ENCODE data around the gene MYOT. TPM values are rescaled to one million over a fixed set of nuclear protein-coding genes. Genes with fewer than 3 reads are reported as not detected.
"Not testable (repeated sequence)": the region's sequence is repeated elsewhere in the genome, so short reads cannot be mapped to it uniquely, and the experiment has no call there.

The MYOT gene
- total RNA-seq, 1 donor: not detected

- no peak overlapping the region for H3K4me3 ChIP-seq (ENCODE audit: low read depth, low read length)
- DNase-seq (ENCODE audit: low read depth): no peak
- TF ChIP-seq CTCF (IDR thresholded peaks at IDR 0.05; ENCODE audit: insufficient read depth, low read length): no peak
These were observed 5.4 kb upstream of the MYOT start for GRCh38 chr5:137862251-137862650.

DNA sequence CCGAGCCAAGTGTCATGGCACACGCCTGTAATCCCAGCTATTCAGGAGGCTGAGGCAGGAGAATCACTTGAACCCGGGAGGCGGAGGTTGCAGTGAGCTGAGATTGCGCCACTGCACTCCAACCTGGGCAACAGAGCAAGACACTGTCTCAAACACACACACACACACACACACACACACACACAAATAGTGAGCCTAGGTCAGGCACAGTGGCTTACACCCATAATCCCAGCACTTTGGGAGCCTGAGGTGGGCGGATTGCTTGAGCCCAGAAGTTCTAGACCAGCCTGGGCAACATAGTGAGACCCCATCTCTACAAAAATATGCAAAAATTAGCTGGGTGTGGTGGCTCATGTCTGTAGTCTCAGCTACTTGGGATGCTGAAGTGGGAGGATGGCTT, 4.0 kb upstream of the MYOT start:
- DNase-seq (ENCODE audit: low read depth); H3K4me3 ChIP-seq (ENCODE audit: low read depth, low read length): not testable (repeated sequence)

- TF ChIP-seq CTCF (IDR thresholded peaks at IDR 0.05; ENCODE audit: insufficient read depth, low read length): no peak
- no peak for DNase-seq (ENCODE audit: low read depth)
- no peak overlapping the region for H3K4me3 ChIP-seq (ENCODE audit: low read depth, low read length)
These were observed 895 bp upstream of the MYOT start for GRCh38 chr5:137866541-137867388.

- H3K4me3 ChIP-seq (ENCODE audit: low read depth, low read length): no peak overlapping the region
- DNase-seq (ENCODE audit: low read depth): no peak
- no peak for TF ChIP-seq CTCF (IDR thresholded peaks at IDR 0.05; ENCODE audit: insufficient read depth, low read length)
These were observed 3.1 kb downstream of the MYOT start for GRCh38 chr5:137870647-137871339.

DNA sequence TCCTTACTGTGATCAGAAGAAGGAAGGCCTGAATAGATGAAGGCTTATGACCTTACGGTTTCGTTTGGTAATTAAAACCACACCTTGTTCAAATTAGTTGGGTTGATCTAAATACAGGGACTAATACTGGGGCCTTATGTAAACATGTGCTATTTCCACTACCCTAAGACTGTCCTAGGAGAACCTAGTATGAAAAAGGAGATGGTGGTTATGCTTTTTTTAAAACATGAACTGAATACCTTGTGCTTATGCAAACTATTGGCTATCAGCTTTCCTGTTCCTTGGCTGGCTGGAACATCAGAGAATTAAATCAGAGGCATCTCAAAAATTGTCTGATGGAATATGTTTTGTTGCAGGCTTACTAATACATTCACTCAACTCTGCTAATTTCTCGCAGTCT, 3.9 kb downstream of the MYOT start:
- no peak for TF ChIP-seq CTCF (IDR thresholded peaks at IDR 0.05; ENCODE audit: insufficient read depth, low read length)
- no peak overlapping the region for H3K4me3 ChIP-seq (ENCODE audit: low read depth, low read length)
- no peak for DNase-seq (ENCODE audit: low read depth)

- H3K4me3 ChIP-seq (ENCODE audit: low read depth, low read length): no peak overlapping the region
- no peak for DNase-seq (ENCODE audit: low read depth)
- TF ChIP-seq CTCF (IDR thresholded peaks at IDR 0.05; ENCODE audit: insufficient read depth, low read length): no peak
These were observed 4.8 kb downstream of the MYOT start for GRCh38 chr5:137872466-137872865.

GRCh38 chr5:137876101-137876500, 8.4 kb downstream of the MYOT start:
- H3K4me3 ChIP-seq (ENCODE audit: low read depth, low read length): no peak overlapping the region
- no peak for TF ChIP-seq CTCF (IDR thresholded peaks at IDR 0.05; ENCODE audit: insufficient read depth, low read length)
- no peak for DNase-seq (ENCODE audit: low read depth)
